HEK293 (cell line): ENCODE results near the gene PPARD.
A peak's percentile ranks its signal among the peaks of the same experiment; 100 is the strongest.

Source experiments
- CTCF ChIA-PET: fragments of 350-600 bp; formaldehyde crosslinking; extraction: SDS; loops from one replicate; lab custom pipeline; 2021; ENCODE audit warnings: antibody characterized with exemption; lab: Yijun Ruan, JAX
- POLR2A ChIA-PET: fragments of 300-600 bp; formaldehyde crosslinking; extraction: SDS; loops from one replicate; lab custom pipeline; 2020; ENCODE audit warnings: antibody characterized with exemption, inconsistent platforms; lab: Yijun Ruan, JAX
- H3K27ac ChIP-seq: fragments of 200-500 bp; sonication (Bioruptor generic); 2 replicates; pipeline ENCODE4 v1.5.1; 2014; ENCODE audit warnings: low read depth, low read length, control low read depth, inconsistent platforms; ENCODE audit errors: extremely low read depth
- H3K36me3 ChIP-seq, 2 experiments: fragments of 200-500 bp in 1 of 2; sonication (Bioruptor generic) in 1 of 2; 1 replicate in 1 of 2; 2 replicates in 1 of 2; pipeline ENCODE4 v1.5.1; 2014 to 2017; ENCODE audit warnings: inconsistent platforms in 2 of 2, low read length in 2 of 2; ENCODE audit not compliant: control insufficient read depth in 2 of 2, insufficient read depth in 1 of 2
- H3K4me1 ChIP-seq: fragments of 200-500 bp; sonication (Bioruptor generic); 2 replicates; pipeline ENCODE4 v1.5.1; 2014; ENCODE audit warnings: mild to moderate bottlenecking, low read length, inconsistent platforms; ENCODE audit not compliant: control insufficient read depth, insufficient read depth
- H3K4me3 ChIP-seq: 2 replicates; pipeline ENCODE4 v1.5.1; 2011; ENCODE audit warnings: low read depth, mild to moderate bottlenecking, control low read depth, low read length, moderate library complexity
- H3K9me3 ChIP-seq: fragments of 200-500 bp; sonication (Bioruptor generic); 2 replicates; pipeline ENCODE4 v1.5.1; 2014; ENCODE audit warnings: low read depth, low read length, inconsistent platforms; ENCODE audit not compliant: control insufficient read depth, insufficient read depth
- EGR2 ChIP-seq: fragments of 450-650 bp; formaldehyde crosslinking; IDR thresholded peaks from 2 replicates; pipeline ENCODE4 v1.5.1; 2016; ENCODE audit warnings: low read depth, missing biosample characterization, missing genetic modification characterization
- GLI4 ChIP-seq: fragments of 450-650 bp; formaldehyde crosslinking; IDR thresholded peaks from 2 replicates; pipeline ENCODE4 v1.5.1; 2016; ENCODE audit warnings: missing biosample characterization, missing genetic modification characterization
- OSR2 ChIP-seq: fragments of 450-650 bp; formaldehyde crosslinking; IDR thresholded peaks from 2 replicates; pipeline ENCODE4 v1.5.1; 2016; ENCODE audit warnings: missing biosample characterization, missing genetic modification characterization
- RBAK ChIP-seq: fragments of 450-650 bp; formaldehyde crosslinking; IDR thresholded peaks from 2 replicates; pipeline ENCODE4 v1.5.1; 2016; ENCODE audit warnings: missing biosample characterization, missing genetic modification characterization
- SCRT1 ChIP-seq: fragments of 450-650 bp; formaldehyde crosslinking; IDR thresholded peaks from 2 replicates; pipeline ENCODE4 v1.5.1; 2016; ENCODE audit warnings: missing biosample characterization, missing genetic modification characterization, borderline replicate concordance
- SETDB1 ChIP-seq: IDR thresholded peaks from one replicate; pipeline ENCODE4 v1.6.1; 2017; ENCODE audit warnings: mild to moderate bottlenecking, low read length, moderate library complexity, mixed read lengths; ENCODE audit not compliant: insufficient read length
- ZFHX2 ChIP-seq: fragments of 450-650 bp; formaldehyde crosslinking; conservative IDR thresholded peaks from 2 replicates; pipeline ENCODE4 v1.5.1; 2016; ENCODE audit warnings: missing biosample characterization, missing genetic modification characterization
- ZIC2 ChIP-seq: fragments of 450-650 bp; formaldehyde crosslinking; IDR thresholded peaks from 2 replicates; pipeline ENCODE4 v1.5.1; 2016; ENCODE audit warnings: missing biosample characterization, missing genetic modification characterization
- ZNF10 ChIP-seq: fragments of 450-650 bp; formaldehyde crosslinking; IDR thresholded peaks from 2 replicates; pipeline ENCODE4 v1.5.1; 2017; ENCODE audit warnings: missing biosample characterization, missing genetic modification characterization
- ZNF146 ChIP-seq: fragments of 450-650 bp; formaldehyde crosslinking; IDR thresholded peaks from 2 replicates; pipeline ENCODE4 v1.5.1; 2016; ENCODE audit warnings: missing biosample characterization, missing genetic modification characterization
- ZNF174 ChIP-seq: fragments of 450-650 bp; formaldehyde crosslinking; IDR thresholded peaks from 2 replicates; pipeline ENCODE4 v1.5.0; 2017; ENCODE audit warnings: missing biosample characterization, mild to moderate bottlenecking, missing genetic modification characterization
- ZNF223 ChIP-seq: fragments of 450-650 bp; formaldehyde crosslinking; IDR thresholded peaks from 2 replicates; pipeline ENCODE4 v1.5.1; 2016; ENCODE audit warnings: missing biosample characterization, missing genetic modification characterization
- ZNF335 ChIP-seq: fragments of 450-650 bp; formaldehyde crosslinking; conservative IDR thresholded peaks from 2 replicates; pipeline ENCODE4 v1.5.1; 2016; ENCODE audit warnings: missing biosample characterization, missing genetic modification characterization
- ZNF423 ChIP-seq: fragments of 450-650 bp; formaldehyde crosslinking; IDR thresholded peaks from 2 replicates; pipeline ENCODE4 v1.5.1; 2016; ENCODE audit warnings: missing biosample characterization, missing genetic modification characterization
- ZNF514 ChIP-seq: fragments of 450-650 bp; formaldehyde crosslinking; IDR thresholded peaks from 2 replicates; pipeline ENCODE4 v1.5.1; 2016; ENCODE audit warnings: missing biosample characterization, missing genetic modification characterization
- ZNF549 ChIP-seq: fragments of 450-650 bp; IDR thresholded peaks from 2 replicates; pipeline ENCODE4 v1.5.1; 2018; ENCODE audit warnings: missing biosample characterization, missing genetic modification characterization, mild to moderate bottlenecking, inconsistent platforms, moderate library complexity
- ZNF571 ChIP-seq: fragments of 450-650 bp; formaldehyde crosslinking; IDR thresholded peaks from 2 replicates; pipeline ENCODE4 v1.5.0; 2017; ENCODE audit warnings: missing biosample characterization, missing genetic modification characterization
- ZNF585B ChIP-seq: fragments of 450-650 bp; formaldehyde crosslinking; IDR thresholded peaks from 2 replicates; pipeline ENCODE4 v1.5.1; 2016; ENCODE audit warnings: missing biosample characterization, missing genetic modification characterization
- ZNF600 ChIP-seq: fragments of 450-650 bp; formaldehyde crosslinking; IDR thresholded peaks from 2 replicates; pipeline ENCODE4 v1.5.1; 2016; ENCODE audit warnings: missing biosample characterization, missing genetic modification characterization
- ZNF654 ChIP-seq: fragments of 450-650 bp; formaldehyde crosslinking; IDR thresholded peaks from 2 replicates; pipeline ENCODE4 v1.5.1; 2016; ENCODE audit warnings: low read depth, missing biosample characterization, missing genetic modification characterization
- ZNF660 ChIP-seq: fragments of 450-650 bp; IDR thresholded peaks from 2 replicates; pipeline ENCODE4 v1.5.1; 2018; ENCODE audit warnings: missing biosample characterization, mild to moderate bottlenecking, missing genetic modification characterization
- ZNF692 ChIP-seq: fragments of 450-650 bp; formaldehyde crosslinking; IDR thresholded peaks from 2 replicates; pipeline ENCODE4 v1.5.1; 2016; ENCODE audit warnings: missing biosample characterization, missing genetic modification characterization
- ZNF701 ChIP-seq: fragments of 450-650 bp; formaldehyde crosslinking; IDR thresholded peaks from 2 replicates; pipeline ENCODE4 v1.5.1; 2016; ENCODE audit warnings: missing biosample characterization, missing genetic modification characterization
- ZNF776 ChIP-seq: fragments of 450-650 bp; formaldehyde crosslinking; IDR thresholded peaks from 2 replicates; pipeline ENCODE4 v1.5.0; 2017; ENCODE audit warnings: missing biosample characterization, missing genetic modification characterization, borderline replicate concordance
- ZNF785 ChIP-seq: fragments of 450-650 bp; formaldehyde crosslinking; IDR thresholded peaks from 2 replicates; pipeline ENCODE4 v1.5.1; 2016; ENCODE audit warnings: missing biosample characterization, missing genetic modification characterization
- ZSCAN16 ChIP-seq: fragments of 450-650 bp; formaldehyde crosslinking; IDR thresholded peaks from 2 replicates; pipeline ENCODE4 v1.5.1; 2016; ENCODE audit warnings: missing biosample characterization, missing genetic modification characterization
- TF ChIP-seq, protein P1 (sequence below): fragments of 450-650 bp; formaldehyde crosslinking; IDR thresholded peaks from 2 replicates; pipeline ENCODE4 v1.5.1; 2016; ENCODE audit warnings: missing biosample characterization, missing genetic modification characterization
- TF ChIP-seq, protein P2 (sequence below): fragments of 450-650 bp; formaldehyde crosslinking; IDR thresholded peaks from 2 replicates; pipeline ENCODE4 v1.5.1; 2016; ENCODE audit warnings: missing biosample characterization, missing genetic modification characterization
- TF ChIP-seq, protein P3 (sequence below): fragments of 450-650 bp; formaldehyde crosslinking; IDR thresholded peaks from 2 replicates; pipeline ENCODE4 v1.5.1; 2016; ENCODE audit warnings: missing biosample characterization, missing genetic modification characterization, low read depth

Gene PPARD

DNA sequence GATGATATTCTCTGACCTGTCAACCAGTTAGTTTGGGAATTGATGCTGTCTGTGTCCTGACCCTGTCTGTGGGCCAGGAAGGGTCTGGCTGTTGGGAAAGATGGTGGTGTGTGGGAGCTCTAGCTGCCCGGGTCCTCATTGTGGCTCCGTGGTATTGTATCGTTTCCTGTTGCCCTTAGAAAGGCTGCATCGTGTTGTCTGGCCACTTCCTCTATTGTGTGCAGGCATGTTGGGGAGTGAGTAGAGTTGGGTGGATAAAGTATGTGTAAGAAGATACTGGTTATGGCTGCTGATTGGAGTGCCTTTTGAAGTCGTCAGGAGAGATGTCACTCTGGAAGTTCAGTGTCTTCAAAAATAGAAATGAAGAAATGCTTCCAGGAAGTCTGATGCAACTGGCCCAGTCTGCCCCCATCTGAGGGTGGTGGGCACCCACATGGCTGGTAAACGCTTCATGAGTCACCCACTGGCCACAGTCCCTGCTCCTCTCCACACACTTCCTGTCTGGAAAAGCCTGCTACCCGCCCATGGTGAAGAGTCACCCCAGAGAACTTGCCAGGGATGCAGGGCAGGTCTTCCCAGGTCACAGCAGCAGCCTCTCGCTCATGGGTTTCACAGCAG is 27.9 kb downstream of the PPARD start (continued):
- no peak for TF ChIP-seq ZNF701 (tag by site-specific recombination)
- TF ChIP-seq ZNF776 = no peak
- no peak for TF ChIP-seq ZNF585B (tag by site-specific recombination)
- no peak for TF ChIP-seq SETDB1
- no peak for TF ChIP-seq ZNF600 (tag by site-specific recombination)
- no peak for TF ChIP-seq ZNF654
- TF ChIP-seq ZNF335 (tag by site-specific recombination) = no peak
- peak; percentile 88 for TF ChIP-seq ZFHX2 (tag by site-specific recombination)
- TF ChIP-seq ZNF423 (tag by site-specific recombination) = no peak
- TF ChIP-seq ZIC2 = peak; percentile 31; the same call in 1 of the 2 replicates
- TF ChIP-seq ZNF692 (tag by site-specific recombination) = 0 out of 2 replicates have a peak, but pooled peaks have one; percentile 13
- TF ChIP-seq ZNF549 (tag by site-specific recombination) = no peak
- TF ChIP-seq, protein P1, sequence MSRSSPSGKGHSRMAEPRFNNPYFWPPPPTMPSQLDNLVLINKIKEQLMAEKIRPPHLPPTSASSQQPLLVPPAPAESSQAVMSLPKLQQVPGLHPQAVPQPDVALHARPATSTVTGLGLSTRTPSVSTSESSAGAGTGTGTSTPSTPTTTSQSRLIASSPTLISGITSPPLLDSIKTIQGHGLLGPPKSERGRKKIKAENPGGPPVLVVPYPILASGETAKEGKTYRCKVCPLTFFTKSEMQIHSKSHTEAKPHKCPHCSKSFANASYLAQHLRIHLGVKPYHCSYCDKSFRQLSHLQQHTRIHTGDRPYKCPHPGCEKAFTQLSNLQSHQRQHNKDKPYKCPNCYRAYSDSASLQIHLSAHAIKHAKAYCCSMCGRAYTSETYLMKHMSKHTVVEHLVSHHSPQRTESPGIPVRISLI (tag by site-specific recombination) = no peak
- TF ChIP-seq, protein P2, sequence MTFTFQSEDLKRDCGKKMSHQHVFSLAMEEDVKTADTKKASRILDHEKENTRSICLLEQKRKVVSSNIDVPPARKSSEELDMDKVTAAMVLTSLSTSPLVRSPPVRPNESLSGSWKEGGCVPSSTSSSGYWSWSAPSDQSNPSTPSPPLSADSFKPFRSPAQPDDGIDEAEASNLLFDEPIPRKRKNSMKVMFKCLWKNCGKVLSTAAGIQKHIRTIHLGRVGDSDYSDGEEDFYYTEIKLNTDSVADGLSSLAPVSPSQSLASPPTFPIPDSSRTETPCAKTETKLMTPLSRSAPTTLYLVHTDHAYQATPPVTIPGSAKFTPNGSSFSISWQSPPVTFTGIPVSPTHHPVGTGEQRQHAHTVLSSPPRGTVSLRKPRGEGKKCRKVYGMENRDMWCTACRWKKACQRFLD (tag by site-specific recombination) = no peak
- TF ChIP-seq ZNF223 (tag by site-specific recombination) = no peak
- TF ChIP-seq, protein P3, sequence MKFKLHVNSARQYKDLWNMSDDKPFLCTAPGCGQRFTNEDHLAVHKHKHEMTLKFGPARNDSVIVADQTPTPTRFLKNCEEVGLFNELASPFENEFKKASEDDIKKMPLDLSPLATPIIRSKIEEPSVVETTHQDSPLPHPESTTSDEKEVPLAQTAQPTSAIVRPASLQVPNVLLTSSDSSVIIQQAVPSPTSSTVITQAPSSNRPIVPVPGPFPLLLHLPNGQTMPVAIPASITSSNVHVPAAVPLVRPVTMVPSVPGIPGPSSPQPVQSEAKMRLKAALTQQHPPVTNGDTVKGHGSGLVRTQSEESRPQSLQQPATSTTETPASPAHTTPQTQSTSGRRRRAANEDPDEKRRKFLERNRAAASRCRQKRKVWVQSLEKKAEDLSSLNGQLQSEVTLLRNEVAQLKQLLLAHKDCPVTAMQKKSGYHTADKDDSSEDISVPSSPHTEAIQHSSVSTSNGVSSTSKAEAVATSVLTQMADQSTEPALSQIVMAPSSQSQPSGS (tag by site-specific recombination) = no peak
- TF ChIP-seq SCRT1 = no peak
- TF ChIP-seq ZNF785 = no peak
- TF ChIP-seq ZNF10 = no peak
- TF ChIP-seq RBAK = no peak
- peak; percentile 81 for TF ChIP-seq EGR2 (tag by site-specific recombination)

DNA sequence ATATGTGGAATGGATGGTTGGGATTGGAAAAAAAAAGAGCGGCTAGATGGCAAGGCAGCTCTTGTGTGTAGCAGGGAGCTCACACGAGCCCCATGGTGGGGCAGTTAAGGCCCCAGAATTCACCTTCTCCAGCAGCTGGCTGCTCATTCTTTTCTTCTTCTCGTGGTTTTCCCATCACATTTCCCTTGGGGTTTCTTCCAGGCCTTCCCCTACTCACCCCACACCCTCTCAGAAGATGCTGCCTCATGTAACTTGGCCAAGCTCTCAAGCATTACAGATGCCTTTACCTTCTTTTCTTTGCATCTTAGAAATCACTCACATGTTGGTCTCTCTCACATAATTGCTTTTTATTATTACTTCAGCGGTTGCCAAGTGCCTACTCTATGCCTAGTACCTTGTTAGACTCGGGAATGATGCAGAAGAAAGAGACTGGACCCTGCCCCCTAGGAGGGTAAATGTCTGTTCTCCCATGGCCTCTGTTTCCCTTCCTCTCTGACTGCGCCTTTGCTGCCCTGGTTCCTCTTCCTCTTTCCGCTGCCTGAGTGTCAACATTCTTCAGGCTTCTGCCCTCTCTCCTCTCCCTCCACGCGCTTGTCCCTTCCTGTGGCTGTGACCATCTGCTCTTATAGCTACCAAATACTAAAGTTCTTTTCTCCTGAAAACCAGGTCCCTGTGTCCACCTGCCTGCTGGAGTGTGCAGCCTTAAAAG is 28.6 kb downstream of the PPARD start:
- no peak overlapping the region for H3K27ac ChIP-seq
- no peaks in the 10 kb centered on the region for H3K36me3 ChIP-seq
- H3K9me3 ChIP-seq = no peaks in the 10 kb centered on the region
- ChIA-PET CTCF (no interaction called here), POLR2A (no interaction called here)
- H3K4me1 ChIP-seq = peaks cover 4% of the 10 kb centered on the region; the same call in 1 of the 2 replicates
- TF ChIP-seq ZNF660 (tag by site-specific recombination) (no peak), ZNF571 (tag by site-specific recombination) (no peak), ZSCAN16 (tag by site-specific recombination) (no peak), ZNF174 (tag by site-specific recombination) (no peak), ZNF514 (no peak), ZNF146 (tag by site-specific recombination) (no peak), OSR2 (tag by site-specific recombination) (no peak), GLI4 (tag by site-specific recombination) (no peak)
- no peak overlapping the region for H3K4me3 ChIP-seq
